NCI-H1417 (cell line): Measurements from ENCODE around the gene GNG3.
"Not testable (repeated sequence)": the region's sequence is repeated elsewhere in the genome, so short reads cannot be mapped to it uniquely, and the experiment has no call there.

Experiments
- DNase-seq, 3 experiments: peaks; one replicate each; lab custom pipeline; 2025; lab: John Stamatoyannopoulos, UW

Gene GNG3

GRCh38 chr11:62687508-62688396 is 19.7 kb upstream of the GNG3 start:
- no peak for DNase-seq

- DNase-seq: no peak
Observed at GRCh38 chr11:62688491-62688890, 19.0 kb upstream of the GNG3 start.

- no peak for DNase-seq
Observed at GRCh38 chr11:62689421-62690183, 17.9 kb upstream of the GNG3 start, which contains the start of gene LRRN4CL. Gene LRRN4CL, minus strand, starts transcription at chr11:62689530. Its CDS starts 1,022 bp downstream, at chr11:62688508.

GRCh38 chr11:62693624-62694023 is 13.9 kb upstream of the GNG3 start:
- DNase-seq: not testable (repeated sequence)

GRCh38 chr11:62694455-62695167 is 12.9 kb upstream of the GNG3 start:
- DNase-seq: peak; percentile 30 to 80 (median 71)

- no peak for DNase-seq
Observed at GRCh38 chr11:62702246-62702645, 5.2 kb upstream of the GNG3 start.

- DNase-seq: not testable (repeated sequence)
Observed at GRCh38 chr11:62703921-62704320, 3.6 kb upstream of the GNG3 start.

- peak; percentile 16 to 87 (median 76) for DNase-seq
Observed at GRCh38 chr11:62705413-62705812, 2.1 kb upstream of the GNG3 start.

GRCh38 chr11:62705880-62706849 is 1.3 kb upstream of the GNG3 start:
- peak; percentile 95 to 99 (median 99) for DNase-seq

GRCh38 chr11:62706850-62707247 is 627 bp upstream of the GNG3 start:
- DNase-seq: no peak

- no peak for DNase-seq
Observed at GRCh38 chr11:62708392-62708791, 916 bp downstream of the GNG3 start.

GRCh38 chr11:62708793-62709192 is 1.3 kb downstream of the GNG3 start:
- DNase-seq: peak in 2 of 3 experiments; percentile 70 to 88

GRCh38 chr11:62709247-62710000 is 1.9 kb downstream of the GNG3 start:
- peak; percentile 98 to 100 (median 99) for DNase-seq

- DNase-seq: no peak
Observed at GRCh38 chr11:62710001-62710345, 2.5 kb downstream of the GNG3 start.

GRCh38 chr11:62712276-62712812 is 4.9 kb downstream of the GNG3 start:
- DNase-seq: no peak

- no peak for DNase-seq
Observed at GRCh38 chr11:62712861-62713260, 5.4 kb downstream of the GNG3 start.

- no peak for DNase-seq
Observed at GRCh38 chr11:62713343-62713742, 5.9 kb downstream of the GNG3 start.

- no peak for DNase-seq
Observed at GRCh38 chr11:62715150-62716130, 8.0 kb downstream of the GNG3 start.

GRCh38 chr11:62716206-62716605 is 8.7 kb downstream of the GNG3 start:
- no peak for DNase-seq
